HEK293 (cell line): Measurements from ENCODE around the gene GCNT4.

Experiments
- CTCF ChIA-PET: fragments of 350-600 bp; formaldehyde crosslinking; extraction: SDS; loops from one replicate; lab custom pipeline; 2021; ENCODE audit warnings: antibody characterized with exemption; lab: Yijun Ruan, JAX
- POLR2A ChIA-PET: fragments of 300-600 bp; formaldehyde crosslinking; extraction: SDS; loops from one replicate; lab custom pipeline; 2020; ENCODE audit warnings: antibody characterized with exemption, inconsistent platforms; lab: Yijun Ruan, JAX
- H3K27ac ChIP-seq: fragments of 200-500 bp; sonication (Bioruptor generic); 2 replicates; pipeline ENCODE4 v1.5.1; 2014; ENCODE audit warnings: low read depth, low read length, control low read depth, inconsistent platforms; ENCODE audit errors: extremely low read depth
- H3K36me3 ChIP-seq, 2 experiments: fragments of 200-500 bp in 1 of 2; sonication (Bioruptor generic) in 1 of 2; 1 replicate in 1 of 2; 2 replicates in 1 of 2; pipeline ENCODE4 v1.5.1; 2014 to 2017; ENCODE audit warnings: inconsistent platforms in 2 of 2, low read length in 2 of 2; ENCODE audit not compliant: control insufficient read depth in 2 of 2, insufficient read depth in 1 of 2
- H3K4me1 ChIP-seq: fragments of 200-500 bp; sonication (Bioruptor generic); 2 replicates; pipeline ENCODE4 v1.5.1; 2014; ENCODE audit warnings: mild to moderate bottlenecking, low read length, inconsistent platforms; ENCODE audit not compliant: control insufficient read depth, insufficient read depth
- H3K4me3 ChIP-seq: 2 replicates; pipeline ENCODE4 v1.5.1; 2011; ENCODE audit warnings: low read depth, mild to moderate bottlenecking, control low read depth, low read length, moderate library complexity
- H3K9me3 ChIP-seq: fragments of 200-500 bp; sonication (Bioruptor generic); 2 replicates; pipeline ENCODE4 v1.5.1; 2014; ENCODE audit warnings: low read depth, low read length, inconsistent platforms; ENCODE audit not compliant: control insufficient read depth, insufficient read depth
- GLIS2 ChIP-seq: fragments of 450-650 bp; formaldehyde crosslinking; IDR thresholded peaks from 2 replicates; pipeline ENCODE4 v1.5.1; 2016; ENCODE audit warnings: missing biosample characterization, missing genetic modification characterization
- KLF10 ChIP-seq: fragments of 450-650 bp; IDR thresholded peaks from 2 replicates; pipeline ENCODE4 v1.5.1; 2018; ENCODE audit warnings: missing biosample characterization, mild to moderate bottlenecking, missing genetic modification characterization
- PRDM4 ChIP-seq: fragments of 450-650 bp; formaldehyde crosslinking; IDR thresholded peaks from 2 replicates; pipeline ENCODE4 v1.5.1; 2017; ENCODE audit warnings: missing biosample characterization, missing genetic modification characterization
- ZBTB6 ChIP-seq: fragments of 450-650 bp; formaldehyde crosslinking; IDR thresholded peaks from 2 replicates; pipeline ENCODE4 v1.5.1; 2017; ENCODE audit warnings: missing biosample characterization, missing genetic modification characterization
- ZBTB8A ChIP-seq: fragments of 450-650 bp; formaldehyde crosslinking; IDR thresholded peaks from 2 replicates; pipeline ENCODE4 v1.5.1; 2016; ENCODE audit warnings: missing biosample characterization, missing genetic modification characterization
- ZNF132 ChIP-seq: fragments of 450-650 bp; formaldehyde crosslinking; IDR thresholded peaks from 2 replicates; pipeline ENCODE4 v1.5.1; 2017; ENCODE audit warnings: missing biosample characterization, missing genetic modification characterization, borderline replicate concordance
- ZNF148 ChIP-seq: fragments of 450-650 bp; formaldehyde crosslinking; IDR thresholded peaks from 2 replicates; pipeline ENCODE4 v1.5.0; 2017; ENCODE audit warnings: missing biosample characterization, missing genetic modification characterization, borderline replicate concordance
- ZNF155 ChIP-seq: fragments of 450-650 bp; formaldehyde crosslinking; IDR thresholded peaks from 2 replicates; pipeline ENCODE4 v1.5.1; 2016; ENCODE audit warnings: missing biosample characterization, missing genetic modification characterization
- ZNF184 ChIP-seq: fragments of 450-650 bp; IDR thresholded peaks from 2 replicates; pipeline ENCODE4 v1.5.1; 2018; ENCODE audit warnings: missing biosample characterization, mild to moderate bottlenecking, missing genetic modification characterization
- ZNF202 ChIP-seq: fragments of 450-650 bp; formaldehyde crosslinking; IDR thresholded peaks from 2 replicates; pipeline ENCODE4 v1.5.1; 2016; ENCODE audit warnings: missing biosample characterization, missing genetic modification characterization, borderline replicate concordance
- ZNF24 ChIP-seq: fragments of 450-650 bp; formaldehyde crosslinking; IDR thresholded peaks from 2 replicates; pipeline ENCODE4 v1.5.1; 2016; ENCODE audit warnings: missing biosample characterization, missing genetic modification characterization
- ZNF518A ChIP-seq: fragments of 450-650 bp; formaldehyde crosslinking; conservative IDR thresholded peaks from 2 replicates; pipeline ENCODE4 v1.5.1; 2016; ENCODE audit warnings: low read depth, missing biosample characterization, missing genetic modification characterization
- ZNF600 ChIP-seq: fragments of 450-650 bp; formaldehyde crosslinking; IDR thresholded peaks from 2 replicates; pipeline ENCODE4 v1.5.1; 2016; ENCODE audit warnings: missing biosample characterization, missing genetic modification characterization
- ZNF701 ChIP-seq: fragments of 450-650 bp; formaldehyde crosslinking; IDR thresholded peaks from 2 replicates; pipeline ENCODE4 v1.5.1; 2016; ENCODE audit warnings: missing biosample characterization, missing genetic modification characterization
- ZNF837 ChIP-seq: fragments of 450-650 bp; formaldehyde crosslinking; IDR thresholded peaks from 2 replicates; pipeline ENCODE4 v1.5.1; 2016; ENCODE audit warnings: missing biosample characterization, missing genetic modification characterization
- ZSCAN16 ChIP-seq: fragments of 450-650 bp; formaldehyde crosslinking; IDR thresholded peaks from 2 replicates; pipeline ENCODE4 v1.5.1; 2016; ENCODE audit warnings: missing biosample characterization, missing genetic modification characterization

The GCNT4 gene

GRCh38 chr5:75018805-75019587 is 33.4 kb downstream of the GCNT4 start (continued):
- TF ChIP-seq ZNF518A, result no peak

- H3K4me3 ChIP-seq, result no peak overlapping the region
- no peaks in the 10 kb centered on the region for H3K36me3 ChIP-seq
- H3K9me3 ChIP-seq, result no peaks in the 10 kb centered on the region
- CTCF ChIA-PET, result no interaction called here
- no peak overlapping the region for H3K27ac ChIP-seq
- POLR2A ChIA-PET, result no interaction called here
- TF ChIP-seq ZNF132 (tag by site-specific recombination) (no peak), ZNF24 (tag by site-specific recombination) (no peak), ZNF148 (tag by site-specific recombination) (no peak), ZNF600 (tag by site-specific recombination) (no peak), ZSCAN16 (tag by site-specific recombination) (no peak), ZNF701 (tag by site-specific recombination) (no peak), GLIS2 (tag by site-specific recombination) (no peak), ZBTB6 (no peak), ZNF155 (no peak), ZNF837 (tag by site-specific recombination) (no peak), ZBTB8A (no peak), ZNF202 (tag by site-specific recombination) (no peak), PRDM4 (tag by site-specific recombination) (no peak), KLF10 (tag by site-specific recombination) (no peak), ZNF184 (no peak)
- TF ChIP-seq, all 188 proteins: peak for 0
- no peaks in the 10 kb centered on the region for H3K4me1 ChIP-seq
Observed at GRCh38 chr5:75017971-75018370, 34.4 kb downstream of the GCNT4 start.
